GM12878 (cell line): ENCODE data around the gene FUT8. TPM values are rescaled to one million over a fixed set of nuclear protein-coding genes. Genes with fewer than 3 reads are reported as not detected.

Experiments
- ATAC-seq: fragments of 200-7000 bp; cut with Tn5 transposase; 3 replicates; pipeline ENCODE4 v1.9.1; 2020; ENCODE audit warnings: mild to moderate bottlenecking, moderate library complexity
- BruUV-seq: library from RNA; stranded (reverse); fragments of 400-500 nt; replicated peaks from 2 replicates; lab custom pipeline; 2021; lab: Mats Ljungman, UMichigan
- CTCF ChIA-PET: fragments of 300-600 bp; sonication (Branson Sonifier 250); formaldehyde crosslinking; extraction: SDS; loops from one replicate; lab custom pipeline; 2021; ENCODE audit warnings: inconsistent platforms; lab: Yijun Ruan, JAX
- POLR2A ChIA-PET: fragments of 350-600 bp; formaldehyde crosslinking; extraction: SDS; loops from one replicate; lab custom pipeline; 2021; ENCODE audit warnings: inconsistent platforms; lab: Charles Lee
- RAD21 ChIA-PET: fragments of 300-600 bp; sonication (Branson Sonifier 250); formaldehyde crosslinking; loops from one replicate; lab custom pipeline; 2023; ENCODE audit warnings: antibody characterized with exemption; ENCODE audit not compliant: unreplicated experiment; lab: Charles Lee
- SMC1A ChIA-PET: fragments of 300-600 bp; sonication (Branson Sonifier 250); formaldehyde crosslinking; loops from one replicate; lab custom pipeline; 2023; ENCODE audit not compliant: unreplicated experiment, uncharacterized antibody; lab: Charles Lee
- DNase-seq: peaks from one replicate; pipeline ENCODE4 v3.0.0-alpha.2; 2011; ENCODE audit warnings: low read depth, low spot score
- FAIRE-seq: peaks from 3 replicates; lab custom pipeline; 2011; peaks lifted over from hg19 to GRCh38; lab: Jason Lieb, UNC
- H2AFZ ChIP-seq: 2 replicates; pipeline ENCODE4 v1.6.0; 2011; ENCODE audit warnings: low read depth, low read length, control low read depth; ENCODE audit not compliant: control insufficient read depth
- H3K27ac ChIP-seq: 2 replicates; pipeline ENCODE4 v1.5.1; 2011; ENCODE audit warnings: control low read depth; ENCODE audit not compliant: control insufficient read depth, insufficient read depth
- H3K27me3 ChIP-seq, 2 experiments: replicated peaks in 1 of 2; 2 replicates each; pipeline versions ENCODE4 v1.6.0 to v1.6.1; 2011; ENCODE audit warnings: low read length in 1 of 2; ENCODE audit not compliant: control insufficient read depth in 2 of 2, insufficient read depth in 2 of 2
- H3K36me3 ChIP-seq, 2 experiments: 2 replicates each; pipeline ENCODE4 v1.5.1; 2011; ENCODE audit warnings: low read length in 1 of 2; ENCODE audit not compliant: control insufficient read depth in 2 of 2, insufficient read depth in 2 of 2
- H3K4me1 ChIP-seq: 2 replicates; pipeline ENCODE4 v1.6.1; 2011; ENCODE audit warnings: mild to moderate bottlenecking, low read length, moderate library complexity, mixed read lengths; ENCODE audit not compliant: control insufficient read depth, insufficient read depth
- H3K4me2 ChIP-seq: 2 replicates; pipeline ENCODE4 v1.6.0; 2011; ENCODE audit warnings: control low read depth; ENCODE audit not compliant: control insufficient read depth, insufficient read depth
- H3K4me3 ChIP-seq: fragments of 200-600 bp; sonication (generic); 2 replicates; pipeline ENCODE4 v1.5.1; 2016
- H3K79me2 ChIP-seq: 2 replicates; pipeline ENCODE4 v1.6.0; 2011; ENCODE audit warnings: low read length; ENCODE audit not compliant: control insufficient read depth, insufficient read depth
- H3K9ac ChIP-seq: 2 replicates; pipeline ENCODE4 v1.8.0; 2011; ENCODE audit warnings: low read length, control low read depth, mixed read lengths; ENCODE audit not compliant: control insufficient read depth, insufficient read depth
- H3K9me3 ChIP-seq: replicated peaks from 3 replicates; pipeline ENCODE4 v1.5.1; 2011; ENCODE audit warnings: mild to moderate bottlenecking, low read length; ENCODE audit not compliant: control insufficient read depth, insufficient read depth
- H4K20me1 ChIP-seq: 2 replicates; pipeline ENCODE4 v1.6.0; 2011; ENCODE audit not compliant: control insufficient read depth, insufficient read depth
- BMI1 ChIP-seq: fragments of 450-650 bp; IDR thresholded peaks from 2 replicates; pipeline ENCODE4 v1.6.1; 2016; ENCODE audit warnings: mild to moderate bottlenecking, moderate library complexity, borderline replicate concordance
- EED ChIP-seq: sonication (generic); IDR thresholded peaks from 2 replicates; pipeline ENCODE4 v1.6.1; 2016; ENCODE audit warnings: antibody characterized with exemption, low read depth
- JUNB ChIP-seq: IDR thresholded peaks from 2 replicates; pipeline ENCODE4 v1.6.1; 2016; ENCODE audit warnings: antibody characterized with exemption, mild to moderate bottlenecking
- NBN ChIP-seq: fragments of 450-650 bp; IDR thresholded peaks from 2 replicates; pipeline ENCODE4 v1.6.1; 2016
- NFXL1 ChIP-seq: fragments of 450-650 bp; IDR thresholded peaks from 2 replicates; pipeline ENCODE4 v1.6.1; 2017; ENCODE audit warnings: antibody characterized with exemption, mild to moderate bottlenecking, borderline replicate concordance
- RELA ChIP-seq: fragments of 450-650 bp; IDR thresholded peaks from 2 replicates; pipeline ENCODE4 v1.8.0; 2014; ENCODE audit warnings: borderline replicate concordance; ENCODE audit not compliant: partially characterized antibody
- SMARCA5 ChIP-seq: fragments of 450-650 bp; IDR thresholded peaks from 2 replicates; pipeline ENCODE4 v1.6.1; 2017; ENCODE audit warnings: mild to moderate bottlenecking
- TCF12 ChIP-seq: IDR thresholded peaks from 2 replicates; pipeline ENCODE4 v1.6.1; 2011; ENCODE audit warnings: low read depth, mild to moderate bottlenecking, low read length
- ZNF217 ChIP-seq: fragments of 450-650 bp; IDR thresholded peaks from 2 replicates; pipeline ENCODE4 v1.6.1; 2017; ENCODE audit warnings: antibody characterized with exemption, mild to moderate bottlenecking
- ZNF274 ChIP-seq: IDR thresholded peaks from one replicate; pipeline ENCODE4 v1.8.0; 2011; ENCODE audit not compliant: insufficient read length, insufficient read depth
- WGBS: methylation state at CpG from one replicate; pipeline ENCODE4 v1.1.6; 2016; ENCODE audit warnings: low lambda C conversion rate; ENCODE audit not compliant: insufficient replicate concordance, insufficient coverage; ENCODE audit errors: missing lambda C conversion rate; 5-methylcytosine and 5-hydroxymethylcytosine counted together
- in situ Hi-C: fragments of 300-500 bp; cut with MboI; formaldehyde crosslinking; loops from 9 replicates; pipeline ENCODE4 v1.14.3; 2018; ENCODE audit warnings: mixed read lengths
- intact Hi-C: fragments of 100-400 bp; cut with micrococcal nuclease; formaldehyde crosslinking; loops from one replicate; pipeline ENCODE4 v1.14.2; 2022; ENCODE audit not compliant: unreplicated experiment
- polyA plus RNA-seq, 11 experiments: library from polyadenylated mRNA; depleted of rRNA in 4 of 11; unstranded in 6 of 11; stranded (reverse) in 5 of 11; fragments of >200 nt; fragmentation: Nextera tagmentation in 4 of 11; fragmentation: Illumina TruSeq in 1 of 11; extraction: Ambion mirVana in 4 of 11; extraction: Trizol in 1 of 11; gene quantifications; 1 replicate in 1 of 11; 2 replicates in 10 of 11; pipeline versions ENCODE4 v1.2.1 to v1.2.3, GENCODE V29; 2011 to 2016; ENCODE audit warnings: inconsistent platforms in 2 of 11, missing spikeins in 2 of 11, low read depth in 1 of 11
- total RNA-seq, 4 experiments: library from RNA; depleted of rRNA in 3 of 4; stranded (reverse); fragments of >200 nt in 3 of 4; fragmentation: Illumina TruSeq in 1 of 4; extraction: Trizol in 1 of 4; gene quantifications; 2 replicates each; pipeline versions ENCODE4 v1.2.1 to v1.2.3, GENCODE V29; 2013 to 2021
- TF ChIP-seq, protein P1 (sequence below): fragments of 450-650 bp; IDR thresholded peaks from 2 replicates; pipeline ENCODE4 v1.6.1; 2017; ENCODE audit warnings: low read depth, mild to moderate bottlenecking, moderate library complexity
- TF ChIP-seq, protein P2 (sequence below), 3 experiments: IDR thresholded peaks in 2 of 3; conservative IDR thresholded peaks in 1 of 3; 2 replicates each; pipeline ENCODE4 v1.5.1; 2011; ENCODE audit warnings: low read depth in 3 of 3, low read length in 3 of 3, mild to moderate bottlenecking in 3 of 3, control low read depth in 2 of 3, moderate library complexity in 2 of 3, inconsistent platforms in 1 of 3, mixed read lengths in 1 of 3; ENCODE audit not compliant: control insufficient read depth in 2 of 3, insufficient read depth in 1 of 3; ENCODE audit errors: extremely low read depth in 1 of 3
- TF ChIP-seq, protein P3 (sequence below): fragments of 450-650 bp; IDR thresholded peaks from 2 replicates; pipeline ENCODE4 v1.6.1; 2016; ENCODE audit warnings: mild to moderate bottlenecking

Gene FUT8
- total and polyA plus RNA-seq, 10 of the 15 experiments (the other 5 are each of a cell fraction or from before 2014, with no cell fraction given) = 21.3 to 106 (median 66.3) TPM

DNA sequence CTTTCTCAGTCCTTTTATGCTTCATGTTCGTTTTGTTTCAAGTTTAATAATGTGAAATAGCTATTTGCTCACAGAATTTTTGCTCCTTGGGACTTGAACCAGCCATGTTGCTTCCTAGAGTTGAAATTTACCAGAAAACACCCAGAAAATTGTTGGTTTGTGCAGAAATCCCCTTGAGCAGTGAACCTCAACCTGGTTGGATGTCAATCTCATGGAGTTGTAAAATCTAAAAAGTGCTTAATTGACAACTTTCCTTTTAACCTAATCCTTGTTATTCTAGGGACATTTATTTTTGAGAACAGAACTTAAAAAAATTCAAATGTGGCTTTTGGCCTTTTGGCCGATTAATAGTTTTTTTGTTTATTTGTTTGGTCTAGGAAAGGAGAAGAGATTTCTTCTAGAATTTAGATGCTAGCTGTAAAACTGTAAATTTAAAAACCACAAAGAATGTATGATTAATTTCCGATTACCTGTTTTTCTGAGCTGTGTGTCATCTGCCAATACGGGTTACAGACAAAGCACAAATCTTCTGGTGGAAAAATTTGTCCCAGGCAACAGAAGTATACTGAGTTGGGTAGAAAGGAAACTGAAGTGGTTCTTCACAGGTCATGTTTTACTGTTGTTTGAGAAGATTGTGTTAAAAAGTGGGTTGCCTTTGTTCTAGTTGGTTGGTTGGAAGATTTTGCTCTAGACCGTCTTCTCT is 154.4 kb downstream of the FUT8 start (continued):
- no peak for TF ChIP-seq TCF12

DNA sequence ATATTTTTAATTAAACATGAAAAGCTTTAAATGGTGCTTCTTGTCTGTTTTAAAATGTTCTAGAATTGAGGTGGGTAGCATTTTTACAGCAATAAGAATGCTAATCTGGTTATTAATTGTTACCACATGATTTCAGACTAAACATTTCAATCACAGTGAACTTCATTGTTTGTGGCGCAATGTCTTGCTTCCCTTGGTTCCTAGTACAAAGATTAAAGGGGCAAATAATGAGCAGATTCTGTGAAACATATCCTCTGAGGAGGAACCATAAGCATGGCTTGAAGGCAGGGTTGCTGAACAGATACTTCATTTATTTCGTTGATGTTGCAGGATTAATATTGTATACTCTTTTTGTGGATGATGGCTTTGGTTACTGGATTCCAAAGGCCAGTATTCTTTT is 162.1 kb downstream of the FUT8 start:
- H2AFZ ChIP-seq = no peak overlapping the region
- H3K27ac ChIP-seq = no peak overlapping the region
- H3K4me2 ChIP-seq = no peak overlapping the region
- TF ChIP-seq ZNF274 = no peak
- TF ChIP-seq, protein P1, sequence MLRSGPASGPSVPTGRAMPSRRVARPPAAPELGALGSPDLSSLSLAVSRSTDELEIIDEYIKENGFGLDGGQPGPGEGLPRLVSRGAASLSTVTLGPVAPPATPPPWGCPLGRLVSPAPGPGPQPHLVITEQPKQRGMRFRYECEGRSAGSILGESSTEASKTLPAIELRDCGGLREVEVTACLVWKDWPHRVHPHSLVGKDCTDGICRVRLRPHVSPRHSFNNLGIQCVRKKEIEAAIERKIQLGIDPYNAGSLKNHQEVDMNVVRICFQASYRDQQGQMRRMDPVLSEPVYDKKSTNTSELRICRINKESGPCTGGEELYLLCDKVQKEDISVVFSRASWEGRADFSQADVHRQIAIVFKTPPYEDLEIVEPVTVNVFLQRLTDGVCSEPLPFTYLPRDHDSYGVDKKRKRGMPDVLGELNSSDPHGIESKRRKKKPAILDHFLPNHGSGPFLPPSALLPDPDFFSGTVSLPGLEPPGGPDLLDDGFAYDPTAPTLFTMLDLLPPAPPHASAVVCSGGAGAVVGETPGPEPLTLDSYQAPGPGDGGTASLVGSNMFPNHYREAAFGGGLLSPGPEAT = no peak
- TF ChIP-seq RELA = no peak
- TF ChIP-seq BMI1 = no peak
- TF ChIP-seq, protein P2, sequence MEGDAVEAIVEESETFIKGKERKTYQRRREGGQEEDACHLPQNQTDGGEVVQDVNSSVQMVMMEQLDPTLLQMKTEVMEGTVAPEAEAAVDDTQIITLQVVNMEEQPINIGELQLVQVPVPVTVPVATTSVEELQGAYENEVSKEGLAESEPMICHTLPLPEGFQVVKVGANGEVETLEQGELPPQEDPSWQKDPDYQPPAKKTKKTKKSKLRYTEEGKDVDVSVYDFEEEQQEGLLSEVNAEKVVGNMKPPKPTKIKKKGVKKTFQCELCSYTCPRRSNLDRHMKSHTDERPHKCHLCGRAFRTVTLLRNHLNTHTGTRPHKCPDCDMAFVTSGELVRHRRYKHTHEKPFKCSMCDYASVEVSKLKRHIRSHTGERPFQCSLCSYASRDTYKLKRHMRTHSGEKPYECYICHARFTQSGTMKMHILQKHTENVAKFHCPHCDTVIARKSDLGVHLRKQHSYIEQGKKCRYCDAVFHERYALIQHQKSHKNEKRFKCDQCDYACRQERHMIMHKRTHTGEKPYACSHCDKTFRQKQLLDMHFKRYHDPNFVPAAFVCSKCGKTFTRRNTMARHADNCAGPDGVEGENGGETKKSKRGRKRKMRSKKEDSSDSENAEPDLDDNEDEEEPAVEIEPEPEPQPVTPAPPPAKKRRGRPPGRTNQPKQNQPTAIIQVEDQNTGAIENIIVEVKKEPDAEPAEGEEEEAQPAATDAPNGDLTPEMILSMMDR (IDR thresholded peaks at IDR 0.05 in 2 of 3, conservative IDR thresholded peaks at IDR 0.05 in 1 of 3; ENCODE audit: control insufficient read depth in 2 of 3, extremely low read depth in 1 of 3, insufficient read depth in 1 of 3, low read depth in 3 of 3, low read length in 3 of 3) = no peak
- TF ChIP-seq JUNB = no peak
- TF ChIP-seq SMARCA5 = no peak
- no peak for TF ChIP-seq EED
- TF ChIP-seq NBN = no peak
- TF ChIP-seq, protein P3, sequence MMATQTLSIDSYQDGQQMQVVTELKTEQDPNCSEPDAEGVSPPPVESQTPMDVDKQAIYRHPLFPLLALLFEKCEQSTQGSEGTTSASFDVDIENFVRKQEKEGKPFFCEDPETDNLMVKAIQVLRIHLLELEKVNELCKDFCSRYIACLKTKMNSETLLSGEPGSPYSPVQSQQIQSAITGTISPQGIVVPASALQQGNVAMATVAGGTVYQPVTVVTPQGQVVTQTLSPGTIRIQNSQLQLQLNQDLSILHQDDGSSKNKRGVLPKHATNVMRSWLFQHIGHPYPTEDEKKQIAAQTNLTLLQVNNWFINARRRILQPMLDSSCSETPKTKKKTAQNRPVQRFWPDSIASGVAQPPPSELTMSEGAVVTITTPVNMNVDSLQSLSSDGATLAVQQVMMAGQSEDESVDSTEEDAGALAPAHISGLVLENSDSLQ = no peak
- no peak for TF ChIP-seq ZNF217
- TF ChIP-seq TCF12 = no peak
- no peak for TF ChIP-seq NFXL1
- H4K20me1 ChIP-seq = no peaks in the 10 kb centered on the region
- ChIA-PET POLR2A (no interaction called here), RAD21 (no interaction called here), CTCF (interaction anchor here (0.9 kb wide), 1 partner anchor 53 kb away, joined by 3 read pairs; no protein-coding TSS in a partner anchor), SMC1A (no interaction called here)
- H3K27me3 ChIP-seq = no peaks in the 10 kb centered on the region
- intact Hi-C loops (no loop called here), in situ Hi-C loops (no loop called here)
- no TSS peak for BruUV-seq
- no peak overlapping the region for H3K9ac ChIP-seq
- ATAC-seq = no peak
- H3K4me1 ChIP-seq = no peaks in the 10 kb centered on the region
- no peak overlapping the region for H3K4me3 ChIP-seq
- no peak for FAIRE-seq
- peaks cover 10% of the 10 kb centered on the region for H3K79me2 ChIP-seq
- H3K36me3 ChIP-seq = peaks cover 2 to 12% of the 10 kb centered on the region in 2 experiments; a peak in 2 of 4 replicates
- WGBS = 93% methylated on average over 2 of the region's 2 CpGs
- no peak for DNase-seq
- no peaks in the 10 kb centered on the region for H3K9me3 ChIP-seq
